Measurements from ENCODE around the gene HGFAC. TPM values are rescaled to one million over a fixed set of nuclear protein-coding genes. Genes with fewer than 3 reads are reported as not detected.

The HGFAC gene
- total RNA-seq, 1 donor from 2014 or later, result not detected

- H3K4me1 ChIP-seq, result peaks cover 25% of the 10 kb centered on the region
- H3K27ac ChIP-seq, result no peak overlapping the region
- no peaks in the 10 kb centered on the region for H3K36me3 ChIP-seq
- no peak overlapping the region for H3K4me3 ChIP-seq
- no peaks in the 10 kb centered on the region for H3K27me3 ChIP-seq
- no peaks in the 10 kb centered on the region for H3K9me3 ChIP-seq
- TF ChIP-seq CTCF (IDR thresholded peaks at IDR 0.05), result no peak
- no peak for TF ChIP-seq POLR2AphosphoS5 (IDR thresholded peaks at IDR 0.05; ENCODE audit: insufficient read depth in 1 of 2, low read depth in 1 of 2)
- TF ChIP-seq POLR2A (IDR thresholded peaks at IDR 0.05), result no peak
- intact Hi-C loops (cut with DNase I), result no loop called here
- DNase-seq (ENCODE audit: extremely low spot score in 2 of 2), result no peak
Measured at GRCh38 chr4:3481783-3482393, 40.1 kb downstream of the HGFAC start.

- no peaks in the 10 kb centered on the region for H3K36me3 ChIP-seq
- H3K4me1 ChIP-seq, result peaks cover 25% of the 10 kb centered on the region
- no peak for DNase-seq (ENCODE audit: extremely low spot score in 2 of 2)
- TF ChIP-seq POLR2A (IDR thresholded peaks at IDR 0.05) (no peak), CTCF (IDR thresholded peaks at IDR 0.05) (no peak)
- no peak overlapping the region for H3K27ac ChIP-seq
- H3K9me3 ChIP-seq, result no peaks in the 10 kb centered on the region
- no peak overlapping the region for H3K4me3 ChIP-seq
- intact Hi-C loops (cut with DNase I), result no loop called here
- H3K27me3 ChIP-seq, result no peaks in the 10 kb centered on the region
Measured at GRCh38 chr4:3482707-3483106, 40.9 kb downstream of the HGFAC start.

GRCh38 chr4:3483471-3483921 lies 41.7 kb downstream of the HGFAC start:
- TF ChIP-seq POLR2A (IDR thresholded peaks at IDR 0.05), result no peak

GRCh38 chr4:3484057-3484973 lies 42.5 kb downstream of the HGFAC start:
- no peaks in the 10 kb centered on the region for H3K27me3 ChIP-seq
- intact Hi-C loops (cut with DNase I), result no loop called here
- peaks cover 25% of the 10 kb centered on the region for H3K4me1 ChIP-seq
- no peak overlapping the region for H3K27ac ChIP-seq
- H3K36me3 ChIP-seq, result no peaks in the 10 kb centered on the region
- no peaks in the 10 kb centered on the region for H3K9me3 ChIP-seq
- no peak for TF ChIP-seq CTCF (IDR thresholded peaks at IDR 0.05)
- TF ChIP-seq POLR2AphosphoS5 (IDR thresholded peaks at IDR 0.05; ENCODE audit: insufficient read depth in 1 of 2, low read depth in 1 of 2), result peak in 1 of 2 donors; percentile 9
- no peak for TF ChIP-seq POLR2A (IDR thresholded peaks at IDR 0.05)
- no peak for DNase-seq (ENCODE audit: extremely low spot score in 2 of 2)
- no peak overlapping the region for H3K4me3 ChIP-seq

More at GRCh38 chr4:3483471-3483921, 41.7 kb downstream of the HGFAC start:
- Histone ChIP-seq H3K27me3 (no peaks in the 10 kb centered on the region), H3K4me3 (no peak overlapping the region), H3K4me1 (peaks cover 25% of the 10 kb centered on the region), H3K36me3 (no peaks in the 10 kb centered on the region), H3K27ac (no peak overlapping the region), H3K9me3 (no peaks in the 10 kb centered on the region)
- DNase-seq (ENCODE audit: extremely low spot score in 2 of 2), result no peak
- intact Hi-C loops (cut with DNase I), result no loop called here

- H3K27me3 ChIP-seq, result no peaks in the 10 kb centered on the region
- no peak for TF ChIP-seq CTCF (IDR thresholded peaks at IDR 0.05)
- TF ChIP-seq POLR2AphosphoS5 (IDR thresholded peaks at IDR 0.05; ENCODE audit: insufficient read depth in 1 of 2, low read depth in 1 of 2), result no peak
- TF ChIP-seq POLR2A (IDR thresholded peaks at IDR 0.05), result no peak
- H3K9me3 ChIP-seq, result no peaks in the 10 kb centered on the region
- peaks cover 25% of the 10 kb centered on the region for H3K4me1 ChIP-seq
- H3K36me3 ChIP-seq, result no peaks in the 10 kb centered on the region
- intact Hi-C loops (cut with DNase I), result no loop called here
- no peak overlapping the region for H3K27ac ChIP-seq
- H3K4me3 ChIP-seq, result no peak overlapping the region
- DNase-seq (ENCODE audit: extremely low spot score in 2 of 2), result no peak
Measured at GRCh38 chr4:3485011-3485791, 43.4 kb downstream of the HGFAC start.
